Activated CD4-positive, alpha-beta T cell treated with anti-CD3 and anti-CD28 coated beads, Interleukin-2, amount 10 ng/mL, durations not matched to agents 7 days and 5 days (primary cell): ENCODE results near the gene CCDC91. TPM values are rescaled to one million over a fixed set of nuclear protein-coding genes. Genes with fewer than 3 reads are reported as not detected.

Experiments
- CTCF ChIA-PET: fragments of 350-600 bp; sonication (Branson Sonifier 250); formaldehyde crosslinking; loops from one replicate; lab custom pipeline; 2021; ENCODE audit warnings: antibody characterized with exemption; lab: Charles Lee
- POLR2A ChIA-PET: fragments of 350-600 bp; sonication (Branson Sonifier 250); formaldehyde crosslinking; loops from one replicate; lab custom pipeline; 2021; ENCODE audit warnings: antibody characterized with exemption; lab: Charles Lee
- DNase-seq: peaks from one replicate; pipeline ENCODE4 v3.0.0-alpha.2; 2020
- H3K27ac Mint-ChIP-seq: one replicate; pipeline ENCODE4 v1.8.0; 2021; ENCODE audit warnings: mild to moderate bottlenecking, moderate library complexity, mixed read lengths
- H3K27me3 Mint-ChIP-seq: one replicate; pipeline ENCODE4 v1.8.0; 2021; ENCODE audit warnings: mixed read lengths
- H3K36me3 Mint-ChIP-seq: one replicate; pipeline ENCODE4 v1.8.0; 2021; ENCODE audit warnings: low read depth, mixed read lengths
- H3K4me1 Mint-ChIP-seq: one replicate; pipeline ENCODE4 v1.8.0; 2021; ENCODE audit warnings: mixed read lengths
- H3K4me3 Mint-ChIP-seq: one replicate; pipeline ENCODE4 v1.8.0; 2021; ENCODE audit warnings: mild to moderate bottlenecking, moderate library complexity, mixed read lengths
- H3K9me3 Mint-ChIP-seq: one replicate; pipeline ENCODE4 v1.8.0; 2021; ENCODE audit warnings: mixed read lengths
- total RNA-seq, 2 experiments: library from RNA; stranded (reverse); gene quantifications; one replicate each; pipeline ENCODE4 v1.2.3, GENCODE V29; 2021

The CCDC91 gene
- total RNA-seq, 2 experiments from 2014 or later, result 17.0 to 23.2 TPM

- H3K36me3 Mint-ChIP-seq, result peaks cover 2% of the 10 kb centered on the region
- no peak for DNase-seq
- no peaks in the 10 kb centered on the region for H3K27me3 Mint-ChIP-seq
- no peaks in the 10 kb centered on the region for H3K9me3 Mint-ChIP-seq
- no peak overlapping the region for H3K4me3 Mint-ChIP-seq
- H3K27ac Mint-ChIP-seq, result no peak overlapping the region
- ChIA-PET CTCF (no interaction called here), POLR2A (no interaction called here)
- H3K4me1 Mint-ChIP-seq, result peaks cover 4% of the 10 kb centered on the region
These were observed 365.5 kb downstream of the CCDC91 start for GRCh38 chr12:28555748-28556147.

GRCh38 chr12:28558250-28558649, 368.0 kb downstream of the CCDC91 start:
- Mint-ChIP-seq H3K4me3 (no peak overlapping the region), H3K9me3 (no peaks in the 10 kb centered on the region), H3K27ac (no peak overlapping the region), H3K27me3 (no peaks in the 10 kb centered on the region), H3K4me1 (no peaks in the 10 kb centered on the region), H3K36me3 (peaks cover 2% of the 10 kb centered on the region)
- ChIA-PET POLR2A (no interaction called here), CTCF (no interaction called here)
- no peak for DNase-seq

GRCh38 chr12:28563286-28563685, 373.0 kb downstream of the CCDC91 start:
- no peaks in the 10 kb centered on the region for H3K4me1 Mint-ChIP-seq
- DNase-seq, result no peak
- peaks cover 2% of the 10 kb centered on the region for H3K9me3 Mint-ChIP-seq
- H3K27me3 Mint-ChIP-seq, result no peaks in the 10 kb centered on the region
- no peaks in the 10 kb centered on the region for H3K36me3 Mint-ChIP-seq
- POLR2A ChIA-PET, result no interaction called here
- CTCF ChIA-PET, result no interaction called here
- no peak overlapping the region for H3K27ac Mint-ChIP-seq
- no peak overlapping the region for H3K4me3 Mint-ChIP-seq

- H3K27me3 Mint-ChIP-seq, result no peaks in the 10 kb centered on the region
- no peak for DNase-seq
- ChIA-PET POLR2A (no interaction called here), CTCF (no interaction called here)
- peaks cover 2% of the 10 kb centered on the region for H3K9me3 Mint-ChIP-seq
- no peaks in the 10 kb centered on the region for H3K36me3 Mint-ChIP-seq
- H3K4me1 Mint-ChIP-seq, result no peaks in the 10 kb centered on the region
- no peak overlapping the region for H3K27ac Mint-ChIP-seq
- H3K4me3 Mint-ChIP-seq, result no peak overlapping the region
These were observed 373.7 kb downstream of the CCDC91 start for GRCh38 chr12:28563936-28564335.

GRCh38 chr12:28568118-28568517, 377.9 kb downstream of the CCDC91 start:
- Mint-ChIP-seq H3K27me3 (no peaks in the 10 kb centered on the region), H3K4me1 (no peaks in the 10 kb centered on the region)
- CTCF ChIA-PET, result no interaction called here

GRCh38 chr12:28568704-28569103, 378.4 kb downstream of the CCDC91 start:
- no peak for DNase-seq
- no peaks in the 10 kb centered on the region for H3K4me1 Mint-ChIP-seq
- no peak overlapping the region for H3K27ac Mint-ChIP-seq
- ChIA-PET POLR2A (no interaction called here), CTCF (no interaction called here)
- no peaks in the 10 kb centered on the region for H3K36me3 Mint-ChIP-seq
- H3K4me3 Mint-ChIP-seq, result no peak overlapping the region
- H3K9me3 Mint-ChIP-seq, result peaks cover 2% of the 10 kb centered on the region
- H3K27me3 Mint-ChIP-seq, result no peaks in the 10 kb centered on the region

More at GRCh38 chr12:28568118-28568517, 377.9 kb downstream of the CCDC91 start:
- Mint-ChIP-seq H3K27ac (no peak overlapping the region), H3K4me3 (no peak overlapping the region), H3K36me3 (no peaks in the 10 kb centered on the region), H3K9me3 (peaks cover 2% of the 10 kb centered on the region)
- no peak for DNase-seq
- POLR2A ChIA-PET, result no interaction called here

GRCh38 chr12:28569698-28570411, 379.6 kb downstream of the CCDC91 start:
- H3K27ac Mint-ChIP-seq, result no peak overlapping the region
- H3K4me3 Mint-ChIP-seq, result no peak overlapping the region
- CTCF ChIA-PET, result no interaction called here
- no peaks in the 10 kb centered on the region for H3K36me3 Mint-ChIP-seq
- H3K9me3 Mint-ChIP-seq, result peaks cover 2% of the 10 kb centered on the region
- no peak for DNase-seq
- H3K27me3 Mint-ChIP-seq, result no peaks in the 10 kb centered on the region
- POLR2A ChIA-PET, result no interaction called here
- H3K4me1 Mint-ChIP-seq, result no peaks in the 10 kb centered on the region

- no peak overlapping the region for H3K27ac Mint-ChIP-seq
- DNase-seq, result no peak
- H3K4me1 Mint-ChIP-seq, result no peaks in the 10 kb centered on the region
- no peaks in the 10 kb centered on the region for H3K9me3 Mint-ChIP-seq
- CTCF ChIA-PET, result no interaction called here
- POLR2A ChIA-PET, result no interaction called here
- H3K27me3 Mint-ChIP-seq, result no peaks in the 10 kb centered on the region
- H3K36me3 Mint-ChIP-seq, result no peaks in the 10 kb centered on the region
- no peak overlapping the region for H3K4me3 Mint-ChIP-seq
These were observed 380.6 kb downstream of the CCDC91 start for GRCh38 chr12:28570811-28571210.

GRCh38 chr12:28574746-28575592, 384.7 kb downstream of the CCDC91 start:
- CTCF ChIA-PET, result interaction anchor here (0.9 kb wide), 1 partner anchor 10 kb away, joined by 3 read pairs; no protein-coding TSS in a partner anchor
- no peaks in the 10 kb centered on the region for H3K36me3 Mint-ChIP-seq
- H3K27ac Mint-ChIP-seq, result no peak overlapping the region
- no peaks in the 10 kb centered on the region for H3K4me1 Mint-ChIP-seq
- H3K4me3 Mint-ChIP-seq, result no peak overlapping the region
- POLR2A ChIA-PET, result no interaction called here
- H3K9me3 Mint-ChIP-seq, result peaks cover 1% of the 10 kb centered on the region
- H3K27me3 Mint-ChIP-seq, result no peaks in the 10 kb centered on the region
- DNase-seq, result no peak

GRCh38 chr12:28575593-28576205, 385.4 kb downstream of the CCDC91 start:
- H3K4me1 Mint-ChIP-seq, result no peaks in the 10 kb centered on the region
- no peak overlapping the region for H3K27ac Mint-ChIP-seq
- ChIA-PET POLR2A (no interaction called here), CTCF (no interaction called here)
- H3K9me3 Mint-ChIP-seq, result peaks cover 2% of the 10 kb centered on the region
- H3K27me3 Mint-ChIP-seq, result no peaks in the 10 kb centered on the region
- no peaks in the 10 kb centered on the region for H3K36me3 Mint-ChIP-seq
- H3K4me3 Mint-ChIP-seq, result no peak overlapping the region
- DNase-seq, result no peak

GRCh38 chr12:28578361-28578760, 388.1 kb downstream of the CCDC91 start:
- no peaks in the 10 kb centered on the region for H3K4me1 Mint-ChIP-seq
- H3K27me3 Mint-ChIP-seq, result no peaks in the 10 kb centered on the region
- H3K27ac Mint-ChIP-seq, result no peak overlapping the region
- no peaks in the 10 kb centered on the region for H3K36me3 Mint-ChIP-seq
- DNase-seq, result no peak
- no peak overlapping the region for H3K4me3 Mint-ChIP-seq
- ChIA-PET CTCF (no interaction called here), POLR2A (no interaction called here)
- peaks cover 2% of the 10 kb centered on the region for H3K9me3 Mint-ChIP-seq

- H3K9me3 Mint-ChIP-seq, result peaks cover 2% of the 10 kb centered on the region
- DNase-seq, result no peak
- no peaks in the 10 kb centered on the region for H3K4me1 Mint-ChIP-seq
- no peaks in the 10 kb centered on the region for H3K27me3 Mint-ChIP-seq
- no peaks in the 10 kb centered on the region for H3K36me3 Mint-ChIP-seq
- no peak overlapping the region for H3K4me3 Mint-ChIP-seq
- H3K27ac Mint-ChIP-seq, result no peak overlapping the region
- ChIA-PET POLR2A (no interaction called here), CTCF (no interaction called here)
These were observed 388.6 kb downstream of the CCDC91 start for GRCh38 chr12:28578833-28579252.
